Heart left ventricle (tissue), 16 donors: ENCODE results near the gene DPH5. TPM values are rescaled to one million over a fixed set of nuclear protein-coding genes. Genes with fewer than 3 reads are reported as not detected.
A peak's percentile ranks its signal among the peaks of the same experiment; 100 is the strongest.

Source experiments
- ATAC-seq, 4 donors: fragments of 200-7000 bp; cut with Tn5 transposase; one replicate each; pipeline ENCODE4 v1.9.1; 2020 to 2022; ENCODE audit warnings: moderate library complexity in 4 of 4, mild to moderate bottlenecking in 3 of 4, moderate number of reproducible peaks in 1 of 4
- DNase-seq, 5 donors: peaks; one replicate each; pipeline ENCODE4 v3.0.0-alpha.2; 2020
- H3K27ac ChIP-seq, 12 donors: fragments of 200-600 bp; sonication (generic) in 4 of 12; one replicate each; pipeline versions ENCODE4 v1.5.0 to v1.8.0; 2016 to 2022; ENCODE audit warnings: mild to moderate bottlenecking in 2 of 12
- H3K27me3 ChIP-seq, 9 donors: fragments of 200-600 bp; sonication (generic) in 2 of 9; one replicate each; pipeline versions ENCODE4 v1.5.1 to v1.8.0; 2016 to 2022; ENCODE audit warnings: mild to moderate bottlenecking in 3 of 9
- H3K36me3 ChIP-seq, 9 donors: fragments of 200-600 bp; sonication (generic) in 2 of 9; one replicate each; pipeline versions ENCODE4 v1.5.0 to v1.8.0; 2018 to 2022; ENCODE audit warnings: mild to moderate bottlenecking in 2 of 9
- H3K4me1 ChIP-seq, 12 donors: fragments of 200-600 bp; sonication (generic) in 4 of 12; one replicate each; pipeline versions ENCODE4 v1.5.0 to v1.8.0; 2016 to 2022; ENCODE audit warnings: mild to moderate bottlenecking in 3 of 12
- H3K4me3 ChIP-seq, 12 donors: fragments of 200-600 bp; sonication (generic) in 4 of 12; one replicate each; pipeline versions ENCODE4 v1.5.0 to v1.8.0; 2017 to 2022; ENCODE audit warnings: mild to moderate bottlenecking in 9 of 12, moderate library complexity in 4 of 12
- H3K9me3 ChIP-seq, 12 donors: fragments of 200-600 bp; sonication (generic) in 4 of 12; one replicate each; pipeline versions ENCODE4 v1.5.0 to v1.8.0; 2016 to 2022; ENCODE audit warnings: mild to moderate bottlenecking in 1 of 12
- CTCF ChIP-seq, 12 donors: fragments of 200-600 bp; sonication (generic) in 4 of 12; IDR thresholded peaks; one replicate each; pipeline versions ENCODE4 v1.5.0 to v1.8.0; 2018 to 2022; ENCODE audit warnings: antibody characterized with exemption in 12 of 12, mild to moderate bottlenecking in 5 of 12
- POLR2A ChIP-seq, 2 donors: fragments of 450-650 bp; IDR thresholded peaks; one replicate each; pipeline ENCODE4 v1.6.1; 2017; ENCODE audit warnings: antibody characterized with exemption in 2 of 2, mild to moderate bottlenecking in 2 of 2, moderate library complexity in 2 of 2
- whole genome bisulfite sequencing, 4 donors: extraction: QIAGEN DNeasy Blood & Tissue Kit in 2 of 4; methylation state at CpG; one replicate each; pipeline versions ENCODE4 v1.1.5 to v1.1.7; 2013 to 2018; 5-methylcytosine and 5-hydroxymethylcytosine counted together
- intact Hi-C, 10 donors: fragments of 100-400 bp; cut with DNase I; formaldehyde crosslinking; loops; one replicate each; pipeline versions ENCODE4 v1.11.1 to v1.14.2; 2022
- polyA plus RNA-seq, 2 donors: library from polyadenylated mRNA; stranded (reverse); fragments of 200-250 nt; gene quantifications; one replicate each; pipeline ENCODE4 v1.2.3, GENCODE V29; 2013
- total RNA-seq, 9 donors: library from RNA; depleted of rRNA in 2 of 9; stranded (reverse); fragments of >200 nt in 2 of 9; fragmentation: NEBNext Ultra II Directional in 3 of 9; extraction: Animal tissue kit (Norgen Biotek cat#: 25700) in 3 of 9; gene quantifications; one replicate each; pipeline versions ENCODE4 v1.1.0 to v1.2.4, GENCODE V29; 2016 to 2023
- donor health status: ischemic (EF 13 %, LVEDD 7.1; RV severe dilation, severe dysfunction).
- donor health status: healthy with polysubstance abuse.
- donor health status: DM: no; HTN: yes; CAD: no.
- donor health status: DM: no; HTN: no; CAD: no.
- donor health status: ischemic (EF 25% LVEDD 6.9; RV normal size, moderate dysfunction).
- donor health status: ischemic (EF 25% LVEDD 5.7; RV mildly dilated, moderate dysfunction).
- donor health status: healthy.
- donor health status: DM: yes; HTN: yes; CAD: no.
- donor health status: ischemic (EF 35%, LVEDD 5.7; RV mildly dilated, moderate dysfunction).
- donor health status: nonischemic (EF 11% LVEDD 7.7; RV severe dilation, severe dysfunction).
- donor health status: DM: yes; HTN: yes; CAD: no.
- donor health status: PGD.
- donor health status: ischemic (EF 29% LVEDD 5.4; RV normal size, mild dysfunction).
- donor health status: nonischemic (EF 23%, LVEDD 6.1; RV moderate dilation, normal function).

DPH5 gene
- total and polyA plus RNA-seq, 11 donors: 14.8 to 38.1 (median 28.3) TPM

- DNase-seq (no peak), ATAC-seq (peak; percentile 75 to 86 (median 79))
- peaks cover 0 to 14% (median 5%) of the 10 kb centered on the region in 12 donors for H3K4me1 ChIP-seq
- H3K27me3 ChIP-seq: no peaks in the 10 kb centered on the region
- peaks cover 0 to 8% (median 0%) of the 10 kb centered on the region in 9 donors for H3K36me3 ChIP-seq
- 55 to 60% (median 56%) methylated on average over 2 of the region's 2 CpGs for WGBS, 4 donors
- TF ChIP-seq CTCF (IDR thresholded peaks at IDR 0.05) (peak in 7 of 12 donors; percentile 26 to 48 (median 32)), POLR2A (IDR thresholded peaks at IDR 0.05) (no peak)
- H3K27ac ChIP-seq: peak overlapping the region in 2 of 12 donors; percentile 19 to 21
- H3K4me3 ChIP-seq: no peak overlapping the region
- intact Hi-C loops: loop anchor here in 4 of 10 donors (5.0 to 10.0 kb wide), 2 partner anchors 191 to 194 kb away; partner anchors contain the start of gene S1PR1 (in 4 of the 4)
- peaks cover 0 to 17% (median 0%) of the 10 kb centered on the region in 12 donors for H3K9me3 ChIP-seq
These were observed 18.2 kb upstream of the DPH5 start for GRCh38 chr1:101043776-101044175.

DNA sequence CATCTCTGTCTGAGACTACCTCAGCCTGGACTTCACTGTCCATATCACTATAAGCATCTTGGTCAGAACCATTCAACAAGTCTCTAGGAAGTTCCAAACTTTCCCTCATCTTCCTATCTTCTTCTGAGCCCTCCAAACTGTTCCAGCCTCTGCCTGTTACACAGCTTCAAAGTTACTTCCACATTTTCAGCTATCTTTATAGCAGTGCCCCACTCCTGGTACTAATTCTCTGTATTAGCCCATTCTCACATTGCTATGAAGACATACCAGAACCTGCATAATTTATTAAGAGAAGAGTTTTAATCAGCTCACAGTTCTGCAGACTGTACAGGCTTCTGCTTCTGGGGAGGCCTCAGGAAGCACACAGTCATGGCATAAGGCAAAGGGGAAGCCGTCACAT lies 15.7 kb upstream of the DPH5 start:
- Histone ChIP-seq H3K36me3 (peaks cover 0 to 8% (median 0%) of the 10 kb centered on the region in 9 donors), H3K27me3 (no peaks in the 10 kb centered on the region), H3K27ac (no peak overlapping the region), H3K4me1 (peaks cover 0 to 14% (median 5%) of the 10 kb centered on the region in 12 donors), H3K9me3 (peaks cover 0 to 17% (median 0%) of the 10 kb centered on the region in 12 donors), H3K4me3 (no peak overlapping the region)
- intact Hi-C loops: loop anchor here in 4 of 10 donors (5.0 to 10.0 kb wide), 2 partner anchors 194 to 196 kb away; partner anchors contain the start of gene S1PR1 (in 4 of the 4)
- ATAC-seq (no peak), DNase-seq (no peak)
- WGBS, 4 donors: 97 to 100% (median 100%) methylated on average over 1 of the region's 1 CpG
- TF ChIP-seq CTCF (IDR thresholded peaks at IDR 0.05) (no peak), POLR2A (IDR thresholded peaks at IDR 0.05) (no peak)

DNA sequence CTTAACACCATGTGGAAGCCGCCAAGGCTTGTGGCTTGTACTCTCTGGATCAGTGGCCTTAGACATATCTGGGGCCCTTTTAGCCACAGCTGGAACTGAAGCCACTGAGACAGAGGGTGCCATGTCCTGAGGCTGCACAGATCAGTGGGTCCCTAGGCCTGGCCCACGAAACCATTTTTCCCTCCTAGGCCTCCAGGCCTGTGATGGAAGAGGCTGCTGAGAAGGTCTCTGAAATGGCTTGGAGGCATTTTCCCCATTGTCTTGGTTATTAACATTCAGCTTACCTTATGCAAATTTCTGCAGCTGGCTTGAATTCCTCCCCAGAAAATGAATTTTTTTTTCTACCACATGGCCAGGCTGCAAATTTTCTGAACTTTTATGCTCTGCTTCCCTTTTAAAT lies 15.1 kb upstream of the DPH5 start:
- DNase-seq: no peak
- H3K27ac ChIP-seq: no peak overlapping the region
- H3K36me3 ChIP-seq: peaks cover 0 to 5% (median 0%) of the 10 kb centered on the region in 9 donors
- no peaks in the 10 kb centered on the region for H3K27me3 ChIP-seq
- H3K4me1 ChIP-seq: peaks cover 0 to 14% (median 5%) of the 10 kb centered on the region in 12 donors
- H3K4me3 ChIP-seq: no peak overlapping the region
- TF ChIP-seq CTCF (IDR thresholded peaks at IDR 0.05): no peak
- no peak for TF ChIP-seq POLR2A (IDR thresholded peaks at IDR 0.05)
- intact Hi-C loops: loop anchor here in 4 of 10 donors (5.0 to 10.0 kb wide), 2 partner anchors 194 to 197 kb away; partner anchors contain the start of gene S1PR1 (in 4 of the 4)
- 96 to 100% (median 100%) methylated on average over 2 of the region's 2 CpGs for WGBS, 4 donors
- peaks cover 0 to 17% (median 0%) of the 10 kb centered on the region in 12 donors for H3K9me3 ChIP-seq
- ATAC-seq: no peak

- ATAC-seq (no peak), DNase-seq (no peak)
- 89 to 97% (median 93%) methylated on average over 1 of the region's 1 CpG for WGBS, 4 donors
- Histone ChIP-seq H3K9me3 (peaks cover 0 to 17% (median 0%) of the 10 kb centered on the region in 12 donors), H3K27me3 (no peaks in the 10 kb centered on the region), H3K4me1 (peaks cover 0 to 13% (median 4%) of the 10 kb centered on the region in 12 donors), H3K27ac (no peak overlapping the region), H3K4me3 (no peak overlapping the region), H3K36me3 (peaks cover 0 to 4% (median 0%) of the 10 kb centered on the region in 9 donors)
- intact Hi-C loops: loop anchor here in 1 of 10 donors (10.0 kb wide), 1 partner anchor 246 kb away; no protein-coding TSS in a partner anchor
- TF ChIP-seq POLR2A (IDR thresholded peaks at IDR 0.05): no peak
- no peak for TF ChIP-seq CTCF (IDR thresholded peaks at IDR 0.05)
These were observed 13.7 kb upstream of the DPH5 start for GRCh38 chr1:101039245-101039644.
